HUES48 (cell line): Measurements from ENCODE around the gene GLOD5.

ENCODE experiments used
- H3K27ac ChIP-seq: one replicate; pipeline ENCODE4 v1.7.0; 2013; ENCODE audit warnings: low read depth, low read length, inconsistent platforms
- H3K27me3 ChIP-seq: 2 replicates; pipeline ENCODE4 v1.6.1; 2013; ENCODE audit warnings: mild to moderate bottlenecking, low read length; ENCODE audit not compliant: control insufficient read depth, insufficient read depth
- H3K36me3 ChIP-seq: 2 replicates; pipeline ENCODE4 v1.6.1; 2013; ENCODE audit warnings: low read length; ENCODE audit not compliant: control insufficient read depth, insufficient read depth
- H3K4me1 ChIP-seq: 2 replicates; pipeline ENCODE4 v1.6.1; 2013; ENCODE audit warnings: mild to moderate bottlenecking, low read length; ENCODE audit not compliant: control insufficient read depth, insufficient read depth
- H3K4me3 ChIP-seq: 2 replicates; pipeline ENCODE4 v1.5.1; 2013; ENCODE audit warnings: mild to moderate bottlenecking, low read depth, low read length
- H3K9ac ChIP-seq: 2 replicates; pipeline ENCODE4 v1.6.1; 2013; ENCODE audit warnings: mild to moderate bottlenecking, low read depth, low read length, moderate library complexity
- H3K9me3 ChIP-seq: 2 replicates; pipeline ENCODE4 v1.6.1; 2013; ENCODE audit warnings: low read length; ENCODE audit not compliant: control insufficient read depth, insufficient read depth

Gene GLOD5

GRCh38 chrX:48753708-48754228 lies 7.8 kb upstream of the GLOD5 start:
- H3K4me1 ChIP-seq, result no peaks in the 10 kb centered on the region
- no peak overlapping the region for H3K27ac ChIP-seq
- no peaks in the 10 kb centered on the region for H3K36me3 ChIP-seq
- peaks cover 41% of the 10 kb centered on the region for H3K9me3 ChIP-seq
- no peak overlapping the region for H3K4me3 ChIP-seq
- no peaks in the 10 kb centered on the region for H3K27me3 ChIP-seq
- H3K9ac ChIP-seq, result no peak overlapping the region

- H3K36me3 ChIP-seq, result no peaks in the 10 kb centered on the region
- H3K27ac ChIP-seq, result no peak overlapping the region
Observed at GRCh38 chrX:48754238-48754637, 7.3 kb upstream of the GLOD5 start.

GRCh38 chrX:48769230-48769629 lies 7.7 kb downstream of the GLOD5 start:
- Histone ChIP-seq H3K9ac (no peak overlapping the region), H3K9me3 (peaks cover 14% of the 10 kb centered on the region), H3K4me3 (no peak overlapping the region), H3K4me1 (no peaks in the 10 kb centered on the region), H3K36me3 (no peaks in the 10 kb centered on the region), H3K27me3 (no peaks in the 10 kb centered on the region), H3K27ac (no peak overlapping the region)

More at GRCh38 chrX:48754238-48754637, 7.3 kb upstream of the GLOD5 start:
- Histone ChIP-seq H3K9me3 (peaks cover 42% of the 10 kb centered on the region), H3K4me3 (no peak overlapping the region), H3K4me1 (no peaks in the 10 kb centered on the region), H3K9ac (no peak overlapping the region), H3K27me3 (no peaks in the 10 kb centered on the region)

- no peak overlapping the region for H3K4me3 ChIP-seq
- H3K4me1 ChIP-seq, result no peaks in the 10 kb centered on the region
- no peaks in the 10 kb centered on the region for H3K36me3 ChIP-seq
- no peaks in the 10 kb centered on the region for H3K27me3 ChIP-seq
- H3K9me3 ChIP-seq, result peaks cover 12% of the 10 kb centered on the region
- no peak overlapping the region for H3K9ac ChIP-seq
- H3K27ac ChIP-seq, result no peak overlapping the region
Observed at GRCh38 chrX:48770296-48770695, 8.7 kb downstream of the GLOD5 start.

GRCh38 chrX:48772602-48773001 lies 11.1 kb downstream of the GLOD5 start:
- Histone ChIP-seq H3K4me3 (no peak overlapping the region), H3K27me3 (no peaks in the 10 kb centered on the region)

GRCh38 chrX:48776818-48777439 lies 15.4 kb downstream of the GLOD5 start:
- H3K9me3 ChIP-seq, result peaks cover 40% of the 10 kb centered on the region
- no peaks in the 10 kb centered on the region for H3K36me3 ChIP-seq
- no peak overlapping the region for H3K9ac ChIP-seq
- H3K27me3 ChIP-seq, result no peaks in the 10 kb centered on the region
- H3K4me1 ChIP-seq, result no peaks in the 10 kb centered on the region
- no peak overlapping the region for H3K27ac ChIP-seq
- no peak overlapping the region for H3K4me3 ChIP-seq

More at GRCh38 chrX:48772602-48773001, 11.1 kb downstream of the GLOD5 start:
- Histone ChIP-seq H3K36me3 (no peaks in the 10 kb centered on the region), H3K27ac (no peak overlapping the region), H3K9me3 (peaks cover 26% of the 10 kb centered on the region), H3K9ac (no peak overlapping the region), H3K4me1 (no peaks in the 10 kb centered on the region)

GRCh38 chrX:48779399-48779798 lies 17.9 kb downstream of the GLOD5 start:
- Histone ChIP-seq H3K36me3 (no peaks in the 10 kb centered on the region), H3K27ac (no peak overlapping the region), H3K9me3 (peaks cover 40% of the 10 kb centered on the region), H3K27me3 (no peaks in the 10 kb centered on the region), H3K4me1 (no peaks in the 10 kb centered on the region), H3K9ac (no peak overlapping the region), H3K4me3 (no peak overlapping the region)

- no peak overlapping the region for H3K4me3 ChIP-seq
- no peak overlapping the region for H3K9ac ChIP-seq
- H3K36me3 ChIP-seq, result no peaks in the 10 kb centered on the region
- no peaks in the 10 kb centered on the region for H3K27me3 ChIP-seq
- H3K4me1 ChIP-seq, result no peaks in the 10 kb centered on the region
- H3K9me3 ChIP-seq, result peaks cover 37% of the 10 kb centered on the region
- no peak overlapping the region for H3K27ac ChIP-seq
Observed at GRCh38 chrX:48781705-48782104, 20.2 kb downstream of the GLOD5 start.

- H3K4me1 ChIP-seq, result no peaks in the 10 kb centered on the region
- no peaks in the 10 kb centered on the region for H3K27me3 ChIP-seq
- no peak overlapping the region for H3K9ac ChIP-seq
- H3K9me3 ChIP-seq, result peaks cover 38% of the 10 kb centered on the region
- H3K36me3 ChIP-seq, result no peaks in the 10 kb centered on the region
- H3K27ac ChIP-seq, result no peak overlapping the region
- no peak overlapping the region for H3K4me3 ChIP-seq
Observed at GRCh38 chrX:48782216-48782615, 20.7 kb downstream of the GLOD5 start.

GRCh38 chrX:48782795-48783194 lies 21.2 kb downstream of the GLOD5 start:
- H3K36me3 ChIP-seq, result no peaks in the 10 kb centered on the region
- peaks cover 33% of the 10 kb centered on the region for H3K9me3 ChIP-seq
- H3K27me3 ChIP-seq, result no peaks in the 10 kb centered on the region
- H3K4me1 ChIP-seq, result no peaks in the 10 kb centered on the region
- H3K9ac ChIP-seq, result no peak overlapping the region
- H3K4me3 ChIP-seq, result no peak overlapping the region
- no peak overlapping the region for H3K27ac ChIP-seq

- H3K36me3 ChIP-seq, result no peaks in the 10 kb centered on the region
- no peak overlapping the region for H3K9ac ChIP-seq
- H3K27ac ChIP-seq, result no peak overlapping the region
- peaks cover 27% of the 10 kb centered on the region for H3K9me3 ChIP-seq
- H3K4me3 ChIP-seq, result no peak overlapping the region
- no peaks in the 10 kb centered on the region for H3K4me1 ChIP-seq
- H3K27me3 ChIP-seq, result no peaks in the 10 kb centered on the region
Observed at GRCh38 chrX:48784726-48785125, 23.2 kb downstream of the GLOD5 start.
